GM19025 (cell line): ENCODE measurements around the gene SBK2.
"Not testable (repeated sequence)": the region's sequence is repeated elsewhere in the genome, so short reads cannot be mapped to it uniquely, and the experiment has no call there.

Experiments used
- ATAC-seq: cut with Tn5 transposase; IDR thresholded peaks from one replicate; pipeline ENCODE4 v1.9.1; 2021; ENCODE audit warnings: mild to moderate bottlenecking, low read depth, moderate library complexity; ENCODE audit not compliant: unreplicated experiment

The SBK2 gene

GRCh38 chr19:55537741-55538111, 793 bp upstream of the SBK2 start:
- ATAC-seq = no peak

DNA sequence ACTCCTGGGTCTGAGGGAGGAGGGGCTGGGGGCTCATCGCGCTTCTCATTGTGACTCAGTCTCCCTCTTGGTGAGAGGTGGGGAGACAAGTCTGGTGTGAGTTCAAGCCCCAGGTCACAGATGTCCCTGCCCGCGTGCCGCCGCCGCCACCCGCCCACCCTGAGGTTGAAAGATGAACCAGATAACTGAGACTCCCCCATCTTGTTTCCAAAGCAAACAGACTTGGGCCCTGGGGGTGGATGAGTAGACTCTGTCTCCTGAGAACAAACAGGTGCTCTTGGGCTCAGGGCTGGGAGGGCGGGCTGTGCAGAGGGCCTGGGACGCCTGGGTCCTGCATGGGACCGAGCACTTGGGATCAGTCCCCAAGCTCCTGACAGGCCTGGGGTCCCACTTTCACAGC, 567 bp downstream of the SBK2 start:
- ATAC-seq = no peak

- no peak for ATAC-seq
Measured at GRCh38 chr19:55535965-55536350, 975 bp downstream of the SBK2 start.

DNA sequence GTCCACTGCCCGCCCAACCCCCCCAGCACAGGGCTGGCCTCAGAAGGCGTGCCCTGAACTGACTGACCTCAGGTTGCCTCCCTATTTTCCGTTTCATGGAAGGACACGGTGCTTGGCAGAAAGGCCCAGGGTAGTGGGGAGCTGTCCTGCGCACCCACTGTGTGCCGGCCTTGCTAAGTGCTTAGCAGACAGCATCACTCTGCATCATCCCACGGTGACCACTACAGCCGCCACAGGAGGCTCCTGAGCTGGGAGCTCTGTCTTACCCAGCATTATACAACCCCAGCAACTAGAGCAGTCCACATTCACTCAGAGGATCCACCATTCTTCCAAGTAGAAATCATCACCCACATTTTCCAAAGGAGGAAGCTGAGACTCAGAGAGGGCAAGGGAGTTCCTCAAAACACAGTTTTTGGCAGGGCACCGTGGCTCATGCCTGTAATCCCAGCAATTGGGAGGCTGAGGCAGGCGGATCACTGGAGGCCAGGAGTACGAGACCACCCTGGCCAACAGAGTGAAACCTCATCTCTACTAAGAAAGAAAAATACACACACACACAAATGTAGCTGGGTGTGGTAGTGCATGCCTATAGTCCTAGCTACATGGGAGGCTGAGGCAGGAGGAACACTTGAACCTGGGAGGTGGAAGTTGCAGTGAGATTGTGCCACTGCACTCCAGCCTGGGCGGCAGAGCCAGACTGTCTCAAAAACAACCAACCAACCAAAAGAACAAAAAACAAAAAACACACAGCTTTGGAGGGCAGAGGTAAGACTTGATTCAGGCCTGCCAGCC, 1.6 kb downstream of the SBK2 start:
- no peak for ATAC-seq

- not testable (repeated sequence) for ATAC-seq
Measured at GRCh38 chr19:55534280-55534679, 2.7 kb downstream of the SBK2 start.

GRCh38 chr19:55530996-55531395, 5.9 kb downstream of the SBK2 start:
- no peak for ATAC-seq

- no peak for ATAC-seq
Measured at GRCh38 chr19:55529636-55530234, 7.2 kb downstream of the SBK2 start.

DNA sequence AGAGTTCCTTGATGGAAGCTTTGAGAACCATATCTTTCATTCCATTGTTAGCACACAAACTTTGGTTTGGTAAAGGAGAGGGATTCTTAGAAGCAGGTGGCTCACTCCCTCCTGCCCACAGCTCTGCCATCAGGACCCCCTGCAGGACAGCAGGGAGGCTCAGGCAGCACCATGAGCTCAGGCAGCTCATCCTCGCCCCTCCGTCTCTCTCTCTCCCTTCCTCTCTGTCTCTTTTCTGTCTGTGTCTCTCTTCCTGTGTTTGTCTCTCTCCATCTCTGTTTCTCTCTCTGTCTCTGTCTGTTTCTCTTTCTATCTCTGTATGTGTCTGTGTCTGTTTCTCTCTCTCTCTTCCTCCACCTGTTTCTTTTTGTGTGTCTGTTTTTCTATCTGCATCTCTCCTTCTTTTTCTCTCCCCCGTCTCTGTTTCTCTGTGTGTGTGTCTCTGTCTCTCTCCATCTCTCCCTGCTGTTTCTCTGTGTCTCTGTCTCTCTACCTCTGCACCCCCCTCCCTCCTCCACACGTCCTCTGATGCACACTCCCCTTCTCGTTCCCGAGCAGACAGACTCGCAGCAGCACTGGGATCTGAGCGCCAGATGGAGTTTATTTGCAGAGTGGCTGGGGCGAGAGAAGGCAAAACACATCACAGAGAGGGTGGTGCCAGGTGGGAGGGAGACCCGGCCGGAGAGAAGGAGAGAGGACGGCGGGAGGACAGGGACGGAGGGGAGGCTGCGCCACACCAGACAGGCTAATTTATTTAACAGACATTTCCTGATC, 8.7 kb downstream of the SBK2 start:
- ATAC-seq = no peak

GRCh38 chr19:55527197-55528029, 9.5 kb downstream of the SBK2 start:
- ATAC-seq = no peak

DNA sequence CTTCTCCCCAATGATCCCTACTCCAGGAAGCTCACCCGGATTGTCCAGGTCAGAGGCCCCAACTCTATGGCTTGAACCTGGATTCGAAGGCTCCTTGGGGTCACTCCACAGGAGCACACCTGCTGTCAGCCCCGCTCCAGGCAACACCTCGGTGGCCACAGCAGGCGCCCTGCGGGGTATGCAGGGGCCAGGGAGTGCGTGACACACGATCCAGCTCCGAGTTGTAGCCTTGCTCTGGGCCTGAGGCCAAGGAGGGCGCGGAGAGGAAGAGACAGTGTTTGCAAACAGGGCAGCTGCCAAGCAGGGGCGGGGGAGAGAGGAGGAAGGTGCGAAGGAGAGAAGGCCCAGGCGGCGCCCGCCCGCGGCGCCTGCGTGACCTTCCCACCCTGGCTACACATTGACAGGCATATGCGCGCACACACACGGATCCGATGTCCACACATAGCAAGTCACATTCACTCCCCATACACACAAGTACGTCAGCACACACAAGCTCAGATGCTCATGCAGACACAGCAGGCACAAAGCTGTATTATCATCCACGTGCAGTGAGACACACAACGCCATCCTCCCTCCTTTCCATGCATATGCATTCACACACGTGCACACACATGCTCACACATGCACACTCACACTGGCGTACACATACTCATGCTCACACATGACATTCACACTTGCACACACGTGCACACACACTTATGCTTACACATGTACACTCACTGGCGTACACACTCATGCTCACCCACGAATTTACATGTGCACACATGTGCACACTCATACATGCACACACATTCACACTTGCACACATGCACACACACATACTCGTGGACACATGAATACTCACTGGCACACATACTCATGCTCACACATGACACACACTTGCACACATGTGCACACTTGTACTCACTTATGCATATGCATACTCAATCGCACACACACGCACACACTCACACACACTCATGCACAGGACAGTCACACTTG, 10.4 kb downstream of the SBK2 start:
- no peak for ATAC-seq

DNA sequence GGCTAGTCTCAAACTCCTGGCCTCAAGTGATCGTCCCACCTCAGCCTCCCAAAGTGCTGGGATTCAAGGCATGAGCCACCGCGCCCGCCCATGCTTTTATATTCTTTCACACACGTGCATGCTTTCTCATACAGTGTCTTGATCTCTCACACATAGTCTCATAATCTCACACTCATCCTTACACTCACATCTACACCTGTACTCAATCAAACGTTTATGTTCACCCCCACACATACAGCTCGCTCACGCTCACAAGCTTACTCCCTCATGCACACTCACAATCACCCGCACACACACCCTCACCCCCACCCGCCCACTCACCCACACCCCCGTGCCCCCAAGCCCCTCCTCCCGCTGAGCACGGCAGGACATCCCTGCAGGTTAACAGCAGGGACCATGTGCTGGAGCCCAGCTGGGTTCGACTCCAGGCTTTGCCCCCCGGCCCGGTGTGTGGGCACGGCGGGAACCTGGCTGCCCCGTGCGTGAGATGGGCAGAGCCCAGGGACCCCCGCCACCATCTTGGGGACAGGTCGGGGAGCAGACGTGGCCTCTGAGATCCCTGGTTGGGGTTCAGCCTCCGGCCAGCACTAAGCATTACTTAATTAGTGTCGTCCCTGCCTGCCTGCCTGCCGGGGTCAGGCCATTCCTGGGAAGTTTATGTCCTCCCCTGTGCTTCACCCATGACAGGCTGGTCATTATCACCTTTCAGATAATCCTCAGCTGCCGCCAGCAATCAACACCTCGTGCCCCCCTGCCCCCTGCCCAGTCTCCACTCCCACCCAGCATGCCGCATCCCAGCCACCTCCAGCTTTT, 11.4 kb downstream of the SBK2 start:
- ATAC-seq = no peak

- ATAC-seq = no peak
Measured at GRCh38 chr19:55520691-55521292, 16.1 kb downstream of the SBK2 start.

DNA sequence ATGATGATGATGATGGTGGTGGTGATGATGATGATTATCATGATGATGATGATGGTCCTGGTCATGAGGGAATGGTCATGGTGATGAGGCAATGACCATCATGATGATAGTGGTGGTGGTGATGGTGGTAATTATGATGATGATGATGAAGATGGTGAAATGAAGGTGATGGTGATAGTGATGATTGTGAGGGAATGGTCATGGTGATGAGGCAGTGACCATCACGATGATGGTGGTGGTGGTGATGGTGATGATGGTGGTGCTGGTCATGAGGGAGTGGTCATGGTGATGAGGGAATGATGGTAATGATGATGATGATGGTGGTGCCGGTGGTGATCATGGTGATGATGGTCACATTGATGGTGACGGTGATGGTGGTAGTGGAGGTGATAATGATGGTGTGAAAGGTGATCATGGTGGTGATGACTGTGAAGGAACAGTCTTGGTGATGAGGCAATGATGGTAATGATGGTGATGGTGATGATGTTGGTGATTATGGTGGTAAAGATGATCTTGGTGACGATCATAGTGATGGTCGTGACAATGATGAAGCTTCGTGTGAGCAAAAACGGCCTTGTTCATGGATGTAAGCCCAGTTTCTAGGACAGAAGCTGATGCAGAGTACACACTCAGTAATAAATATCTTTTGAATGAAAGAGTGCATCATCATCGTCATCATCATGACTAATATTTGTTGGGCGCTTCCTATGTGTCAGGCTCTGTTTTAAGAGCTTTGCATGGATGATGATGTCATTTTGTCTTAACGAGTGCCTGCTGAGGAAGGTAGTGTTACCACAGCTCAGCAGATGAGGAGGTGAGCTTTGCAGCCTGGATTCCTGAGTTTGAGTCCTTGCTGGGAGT, 17.3 kb downstream of the SBK2 start:
- no peak for ATAC-seq

GRCh38 chr19:55516878-55517620, 19.9 kb downstream of the SBK2 start:
- peak; percentile 99 for ATAC-seq

GRCh38 chr19:55508120-55508519, 28.8 kb downstream of the SBK2 start:
- no peak for ATAC-seq

DNA sequence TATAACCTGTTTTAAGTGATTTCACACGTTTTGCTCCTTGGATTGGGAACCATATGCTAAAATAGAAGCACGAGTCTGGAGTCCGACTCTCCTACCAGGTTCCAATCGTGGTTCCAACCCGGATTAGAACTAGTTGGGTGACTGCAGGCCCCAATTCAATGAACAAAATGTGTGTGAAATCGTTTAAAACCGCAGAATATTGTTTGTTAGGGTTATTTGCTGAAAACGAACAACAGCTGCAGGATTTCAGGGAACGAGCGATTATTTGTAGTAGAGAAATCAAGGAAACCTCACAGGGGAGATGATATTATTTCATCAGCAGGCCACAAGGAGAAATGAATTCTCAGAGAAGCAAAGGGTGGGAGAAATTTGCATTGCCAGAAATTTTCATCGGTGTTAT, 32.0 kb downstream of the SBK2 start:
- ATAC-seq = no peak

DNA sequence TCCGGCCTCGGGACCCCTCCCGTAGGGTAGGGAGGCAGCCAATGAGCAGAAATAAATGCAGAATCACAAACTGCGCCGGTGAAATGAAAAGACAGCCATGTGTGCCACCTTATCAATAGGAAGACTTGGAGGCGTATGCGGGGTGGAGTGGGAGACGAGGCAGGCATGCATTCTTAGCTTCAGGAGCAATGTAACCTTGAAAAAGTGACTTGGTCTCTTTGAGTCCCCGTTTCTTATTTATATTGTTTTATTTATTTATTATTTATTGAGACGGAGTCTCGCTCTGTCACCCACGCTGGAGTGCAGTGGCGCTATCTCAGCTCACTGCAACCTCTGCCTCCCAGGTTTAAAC, 32.7 kb downstream of the SBK2 start:
- no peak for ATAC-seq
